Measurements from ENCODE around the gene PBX3. TPM values are rescaled to one million over a fixed set of nuclear protein-coding genes. Genes with fewer than 3 reads are reported as not detected.

Gene PBX3
- total RNA-seq, 1 donor from 2014 or later: 6.3 TPM

DNA sequence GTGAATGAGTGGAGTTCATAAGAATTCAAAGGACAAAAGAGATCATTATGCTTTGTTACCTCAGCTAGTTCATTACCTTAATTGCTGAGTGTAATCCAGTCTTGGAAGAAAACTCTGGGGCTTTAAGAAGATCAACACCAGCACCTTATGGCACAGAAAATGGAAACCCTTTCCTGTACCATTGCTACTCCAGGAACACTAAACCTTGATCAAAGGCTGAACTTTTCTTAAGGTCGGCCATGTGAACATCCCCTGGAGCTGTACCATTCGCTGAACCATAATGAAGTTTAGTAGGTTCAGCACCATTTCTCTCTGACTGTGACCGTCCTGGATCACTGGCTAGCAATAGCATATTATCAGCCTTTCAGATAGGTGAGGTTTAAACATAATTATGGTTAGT, 97.4 kb downstream of the PBX3 start:
- TF ChIP-seq, protein P1, sequence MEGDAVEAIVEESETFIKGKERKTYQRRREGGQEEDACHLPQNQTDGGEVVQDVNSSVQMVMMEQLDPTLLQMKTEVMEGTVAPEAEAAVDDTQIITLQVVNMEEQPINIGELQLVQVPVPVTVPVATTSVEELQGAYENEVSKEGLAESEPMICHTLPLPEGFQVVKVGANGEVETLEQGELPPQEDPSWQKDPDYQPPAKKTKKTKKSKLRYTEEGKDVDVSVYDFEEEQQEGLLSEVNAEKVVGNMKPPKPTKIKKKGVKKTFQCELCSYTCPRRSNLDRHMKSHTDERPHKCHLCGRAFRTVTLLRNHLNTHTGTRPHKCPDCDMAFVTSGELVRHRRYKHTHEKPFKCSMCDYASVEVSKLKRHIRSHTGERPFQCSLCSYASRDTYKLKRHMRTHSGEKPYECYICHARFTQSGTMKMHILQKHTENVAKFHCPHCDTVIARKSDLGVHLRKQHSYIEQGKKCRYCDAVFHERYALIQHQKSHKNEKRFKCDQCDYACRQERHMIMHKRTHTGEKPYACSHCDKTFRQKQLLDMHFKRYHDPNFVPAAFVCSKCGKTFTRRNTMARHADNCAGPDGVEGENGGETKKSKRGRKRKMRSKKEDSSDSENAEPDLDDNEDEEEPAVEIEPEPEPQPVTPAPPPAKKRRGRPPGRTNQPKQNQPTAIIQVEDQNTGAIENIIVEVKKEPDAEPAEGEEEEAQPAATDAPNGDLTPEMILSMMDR (IDR thresholded peaks at IDR 0.05; ENCODE audit: insufficient read depth, low read length, severe bottlenecking): no peak
- no peaks in the 10 kb centered on the region for H3K27me3 ChIP-seq (ENCODE audit: control insufficient read depth, insufficient read depth, low read length)
- FAIRE-seq (peak; percentile 72), DNase-seq (ENCODE audit: low read depth) (no peak)
- H3K36me3 ChIP-seq (ENCODE audit: control insufficient read depth, insufficient read depth, low read length): no peaks in the 10 kb centered on the region
- H3K4me3 ChIP-seq (ENCODE audit: low read depth, low read length): no peak overlapping the region

DNA sequence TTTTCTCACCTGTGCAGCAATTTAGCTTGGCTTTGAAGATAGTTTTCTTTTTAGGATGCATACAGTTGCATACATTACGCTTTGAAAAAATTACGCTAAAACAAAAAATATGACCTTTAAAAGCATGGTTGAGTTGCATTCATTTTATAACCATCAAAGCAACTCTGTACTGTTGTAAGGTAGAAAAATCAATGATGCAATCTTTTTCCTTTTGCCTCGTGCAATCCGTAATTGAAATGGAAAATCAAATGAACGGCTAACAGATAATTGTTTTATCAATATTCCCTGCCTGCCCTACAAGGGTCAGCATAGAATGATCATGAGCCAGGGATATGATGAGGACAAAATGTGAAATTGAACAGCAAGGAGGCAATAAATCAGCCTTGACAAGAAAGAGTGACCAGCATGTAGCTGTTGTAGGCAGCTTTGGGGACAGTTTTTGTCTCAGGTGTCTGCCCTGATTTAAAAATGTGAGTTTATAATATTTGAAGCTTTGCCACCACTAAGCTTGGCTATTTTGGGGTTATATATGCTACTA, 98.2 kb downstream of the PBX3 start:
- DNase-seq (ENCODE audit: low read depth) (no peak), FAIRE-seq (no peak)
- no peak overlapping the region for H3K4me3 ChIP-seq (ENCODE audit: low read depth, low read length)
- TF ChIP-seq, protein P1 (IDR thresholded peaks at IDR 0.05; ENCODE audit: insufficient read depth, low read length, severe bottlenecking): no peak
- no peaks in the 10 kb centered on the region for H3K27me3 ChIP-seq (ENCODE audit: control insufficient read depth, insufficient read depth, low read length)
- no peaks in the 10 kb centered on the region for H3K36me3 ChIP-seq (ENCODE audit: control insufficient read depth, insufficient read depth, low read length)

DNA sequence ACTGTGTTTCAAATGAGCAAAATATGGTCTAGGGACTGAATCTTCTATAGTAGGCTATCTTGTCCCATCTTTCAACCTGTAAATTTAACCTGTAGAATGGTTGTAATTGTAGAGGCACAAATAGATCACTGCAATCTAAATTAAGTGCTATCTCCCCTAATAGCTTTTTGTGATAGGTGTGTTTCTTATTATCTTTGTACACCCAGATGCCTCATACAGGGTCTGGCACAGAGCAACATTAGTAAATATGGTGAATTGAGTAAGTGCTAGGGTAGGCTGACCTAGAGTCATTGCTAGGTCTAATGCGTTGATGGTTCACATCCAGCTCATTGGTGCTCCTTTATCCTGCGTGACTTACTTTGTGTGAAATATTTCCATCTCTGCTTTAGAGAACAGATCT, 100.6 kb downstream of the PBX3 start:
- Histone ChIP-seq H3K36me3 (ENCODE audit: control insufficient read depth, insufficient read depth, low read length) (no peaks in the 10 kb centered on the region), H3K27me3 (ENCODE audit: control insufficient read depth, insufficient read depth, low read length) (no peaks in the 10 kb centered on the region), H3K4me3 (ENCODE audit: low read depth, low read length) (no peak overlapping the region)
- TF ChIP-seq, protein P1 (IDR thresholded peaks at IDR 0.05; ENCODE audit: insufficient read depth, low read length, severe bottlenecking): no peak
- DNase-seq (ENCODE audit: low read depth): no peak
- FAIRE-seq: no peak

DNA sequence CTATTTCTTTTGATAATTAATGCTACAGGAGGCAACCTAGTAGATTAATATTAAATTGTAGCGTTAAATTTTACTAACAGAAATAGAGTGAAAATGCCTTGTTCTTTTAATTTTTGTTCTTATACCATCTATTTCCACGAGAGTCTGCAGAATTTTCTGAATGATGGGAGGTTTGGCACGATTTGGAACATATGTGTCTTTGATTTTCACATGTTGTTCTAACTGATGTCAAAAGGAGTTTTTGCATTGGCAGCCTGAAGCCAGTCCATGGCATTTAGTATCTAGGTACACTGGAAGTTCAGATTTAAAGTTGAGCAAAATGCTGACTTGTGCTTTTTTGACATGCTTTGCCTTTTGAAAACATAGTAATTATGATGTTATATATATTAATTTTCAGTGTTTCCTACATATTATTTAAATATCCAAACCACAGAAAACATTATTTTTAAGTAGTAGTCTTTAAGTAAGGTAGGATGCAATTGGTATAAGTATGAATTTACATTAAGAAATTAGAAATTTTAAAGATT, 103.0 kb downstream of the PBX3 start:
- H3K27me3 ChIP-seq (ENCODE audit: control insufficient read depth, insufficient read depth, low read length): no peaks in the 10 kb centered on the region
- FAIRE-seq: no peak
- no peak overlapping the region for H3K4me3 ChIP-seq (ENCODE audit: low read depth, low read length)

DNA sequence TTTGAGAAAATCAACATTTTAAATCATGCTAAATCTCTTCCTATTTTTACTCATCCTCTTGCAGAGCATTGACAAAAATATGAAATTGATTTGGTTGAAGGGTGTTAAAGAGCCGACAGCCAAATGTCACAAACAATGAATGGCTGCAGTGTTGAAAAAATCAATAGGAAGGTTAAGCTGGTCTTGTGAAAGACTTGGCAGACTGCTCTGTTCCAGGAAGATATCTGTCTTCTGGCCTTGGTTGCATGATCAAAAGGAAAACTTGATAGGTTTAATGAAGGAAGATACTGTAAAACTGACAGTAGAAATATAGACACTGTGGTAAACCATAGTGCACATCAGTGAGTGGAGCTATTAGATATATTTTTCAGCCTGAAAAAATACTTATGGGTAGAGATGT, 103.6 kb downstream of the PBX3 start:
- no peak for DNase-seq (ENCODE audit: low read depth)
- no peaks in the 10 kb centered on the region for H3K36me3 ChIP-seq (ENCODE audit: control insufficient read depth, insufficient read depth, low read length)
- FAIRE-seq: no peak
- H3K4me3 ChIP-seq (ENCODE audit: low read depth, low read length): no peak overlapping the region
- H3K27me3 ChIP-seq (ENCODE audit: control insufficient read depth, insufficient read depth, low read length): no peaks in the 10 kb centered on the region
- TF ChIP-seq, protein P1 (IDR thresholded peaks at IDR 0.05; ENCODE audit: insufficient read depth, low read length, severe bottlenecking): no peak

More for the DNA sequence above, 103.0 kb downstream of the PBX3 start:
- no peak for DNase-seq (ENCODE audit: low read depth)
- H3K36me3 ChIP-seq (ENCODE audit: control insufficient read depth, insufficient read depth, low read length): no peaks in the 10 kb centered on the region
- TF ChIP-seq, protein P1 (IDR thresholded peaks at IDR 0.05; ENCODE audit: insufficient read depth, low read length, severe bottlenecking): no peak

DNA sequence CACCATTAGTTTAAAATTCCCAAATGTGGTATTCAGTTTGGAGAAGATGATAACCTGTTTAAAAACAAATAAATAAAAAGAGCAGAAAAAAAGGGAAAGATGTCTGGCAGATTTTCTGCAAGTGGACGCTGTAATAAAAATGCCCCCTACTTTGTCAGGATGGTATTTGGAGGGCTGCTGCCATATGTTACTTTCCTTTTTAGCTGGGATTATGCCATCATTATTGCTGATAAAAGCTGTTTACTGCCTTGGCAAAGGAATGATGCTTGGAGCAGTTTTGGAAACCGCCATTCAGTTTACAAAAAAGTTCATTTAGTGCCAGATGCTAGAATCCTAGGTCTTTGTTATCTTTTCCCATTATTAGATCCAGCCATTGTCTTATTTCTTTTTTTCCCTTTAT, 104.8 kb downstream of the PBX3 start:
- DNase-seq (ENCODE audit: low read depth) (no peak), FAIRE-seq (no peak)
- TF ChIP-seq, protein P1 (IDR thresholded peaks at IDR 0.05; ENCODE audit: insufficient read depth, low read length, severe bottlenecking): no peak
- no peak overlapping the region for H3K4me3 ChIP-seq (ENCODE audit: low read depth, low read length)
- H3K27me3 ChIP-seq (ENCODE audit: control insufficient read depth, insufficient read depth, low read length): no peaks in the 10 kb centered on the region
- H3K36me3 ChIP-seq (ENCODE audit: control insufficient read depth, insufficient read depth, low read length): no peaks in the 10 kb centered on the region

Data from bronchial epithelial cell (primary cell).